DOHH2 (cell line): ENCODE measurements around the gene PDIA6.

Experiments used
- H3F3A ChIP-seq: fragments of 200-600 bp; sonication (generic), shearing (Covaris generic); 2 replicates; pipeline ENCODE4 v1.6.0; 2016; ENCODE audit warnings: antibody characterized with exemption, mild to moderate bottlenecking; ENCODE audit not compliant: control insufficient read depth, insufficient read depth
- H3K27ac ChIP-seq: fragments of 200-600 bp; sonication (generic); 2 replicates; pipeline ENCODE4 v1.5.1; 2014; ENCODE audit warnings: low read depth, mild to moderate bottlenecking, low read length, moderate library complexity
- H3K27me3 ChIP-seq: fragments of 200-600 bp; sonication (generic); 2 replicates; pipeline ENCODE4 v1.6.1; 2014; ENCODE audit warnings: mild to moderate bottlenecking, low read length, mixed read lengths; ENCODE audit not compliant: control insufficient read depth
- H3K36me3 ChIP-seq: fragments of 200-600 bp; sonication (generic); 2 replicates; pipeline ENCODE4 v1.6.1; 2014; ENCODE audit warnings: mild to moderate bottlenecking, low read length, moderate library complexity, mixed read lengths; ENCODE audit not compliant: control insufficient read depth
- H3K4me1 ChIP-seq: fragments of 200-600 bp; sonication (generic); 2 replicates; pipeline ENCODE4 v1.6.1; 2014; ENCODE audit warnings: mild to moderate bottlenecking, low read length, mixed read lengths; ENCODE audit not compliant: control insufficient read depth
- H3K4me2 ChIP-seq: fragments of 200-600 bp; sonication (generic); 2 replicates; pipeline ENCODE4 v1.6.0; 2014; ENCODE audit warnings: mild to moderate bottlenecking, low read length, moderate library complexity
- H3K4me3 ChIP-seq: fragments of 200-600 bp; sonication (generic); 2 replicates; pipeline ENCODE4 v1.5.1; 2014; ENCODE audit warnings: mild to moderate bottlenecking, low read length, mixed read lengths
- H3K79me2 ChIP-seq: fragments of 200-600 bp; sonication (generic); 2 replicates; pipeline ENCODE4 v1.6.1; 2014; ENCODE audit warnings: mild to moderate bottlenecking, low read length, mixed read lengths; ENCODE audit not compliant: control insufficient read depth
- H3K9me2 ChIP-seq: fragments of 200-600 bp; sonication (generic); replicated peaks from 2 replicates; pipeline ENCODE4 v1.6.1; 2014; ENCODE audit warnings: mild to moderate bottlenecking, low read length, mixed read lengths; ENCODE audit not compliant: control insufficient read depth
- H3K9me3 ChIP-seq: fragments of 200-600 bp; sonication (generic); 2 replicates; pipeline ENCODE4 v1.6.1; 2014; ENCODE audit warnings: antibody characterized with exemption, low read length, mixed read lengths; ENCODE audit not compliant: control insufficient read depth, insufficient read depth
- H4K20me1 ChIP-seq: fragments of 200-600 bp; sonication (generic); 2 replicates; pipeline ENCODE4 v1.6.0; 2014; ENCODE audit warnings: low read depth, mild to moderate bottlenecking, antibody characterized with exemption, low read length, moderate library complexity; ENCODE audit not compliant: control insufficient read depth, insufficient read depth
- EZH2phosphoT487 ChIP-seq: fragments of 200-600 bp; sonication (generic); IDR thresholded peaks from 2 replicates; pipeline ENCODE4 v1.6.1; 2017; ENCODE audit warnings: borderline replicate concordance, mild to moderate bottlenecking, antibody characterized with exemption, low read length, moderate library complexity, mixed read lengths
- TF ChIP-seq, protein P1 (sequence below): fragments of 200-600 bp; sonication (generic); IDR thresholded peaks from one replicate; pipeline ENCODE4 v1.5.1; 2014; ENCODE audit warnings: antibody characterized with exemption, mild to moderate bottlenecking, low read depth, low read length; ENCODE audit not compliant: poor library complexity, severe bottlenecking

The PDIA6 gene

DNA sequence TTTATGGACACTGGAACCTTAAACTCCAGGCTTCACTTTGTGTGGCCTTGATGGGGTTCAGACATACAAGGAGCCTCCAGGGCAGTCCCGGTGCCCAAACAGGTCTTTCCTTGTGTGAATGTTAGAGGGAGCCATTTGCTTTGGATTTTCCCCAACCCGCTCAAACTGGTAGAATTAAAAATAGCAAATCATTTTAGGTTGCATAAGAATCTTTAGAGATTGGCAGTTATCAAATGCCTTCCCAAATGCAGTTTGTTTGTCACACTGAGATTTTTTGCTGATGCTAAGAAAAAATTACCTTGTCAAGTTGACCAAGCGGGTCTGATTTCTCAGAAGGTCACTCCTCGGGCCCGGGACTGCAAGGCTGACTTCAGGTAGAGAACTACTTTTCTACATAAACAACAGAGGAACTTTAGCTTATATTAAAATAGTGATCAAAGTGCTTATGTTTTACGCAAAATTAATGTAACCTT is 54.7 kb downstream of the PDIA6 start:
- no peak for TF ChIP-seq EZH2phosphoT487
- TF ChIP-seq, protein P1, sequence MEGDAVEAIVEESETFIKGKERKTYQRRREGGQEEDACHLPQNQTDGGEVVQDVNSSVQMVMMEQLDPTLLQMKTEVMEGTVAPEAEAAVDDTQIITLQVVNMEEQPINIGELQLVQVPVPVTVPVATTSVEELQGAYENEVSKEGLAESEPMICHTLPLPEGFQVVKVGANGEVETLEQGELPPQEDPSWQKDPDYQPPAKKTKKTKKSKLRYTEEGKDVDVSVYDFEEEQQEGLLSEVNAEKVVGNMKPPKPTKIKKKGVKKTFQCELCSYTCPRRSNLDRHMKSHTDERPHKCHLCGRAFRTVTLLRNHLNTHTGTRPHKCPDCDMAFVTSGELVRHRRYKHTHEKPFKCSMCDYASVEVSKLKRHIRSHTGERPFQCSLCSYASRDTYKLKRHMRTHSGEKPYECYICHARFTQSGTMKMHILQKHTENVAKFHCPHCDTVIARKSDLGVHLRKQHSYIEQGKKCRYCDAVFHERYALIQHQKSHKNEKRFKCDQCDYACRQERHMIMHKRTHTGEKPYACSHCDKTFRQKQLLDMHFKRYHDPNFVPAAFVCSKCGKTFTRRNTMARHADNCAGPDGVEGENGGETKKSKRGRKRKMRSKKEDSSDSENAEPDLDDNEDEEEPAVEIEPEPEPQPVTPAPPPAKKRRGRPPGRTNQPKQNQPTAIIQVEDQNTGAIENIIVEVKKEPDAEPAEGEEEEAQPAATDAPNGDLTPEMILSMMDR: no peak
- Histone ChIP-seq H3K79me2 (no peaks in the 10 kb centered on the region), H4K20me1 (no peaks in the 10 kb centered on the region), H3K4me3 (no peak overlapping the region), H3K27me3 (no peaks in the 10 kb centered on the region), H3K9me2 (no peaks in the 10 kb centered on the region), H3K9me3 (no peaks in the 10 kb centered on the region), H3K36me3 (no peaks in the 10 kb centered on the region), H3F3A (no peaks in the 10 kb centered on the region), H3K27ac (no peak overlapping the region), H3K4me2 (no peak overlapping the region), H3K4me1 (no peaks in the 10 kb centered on the region)

DNA sequence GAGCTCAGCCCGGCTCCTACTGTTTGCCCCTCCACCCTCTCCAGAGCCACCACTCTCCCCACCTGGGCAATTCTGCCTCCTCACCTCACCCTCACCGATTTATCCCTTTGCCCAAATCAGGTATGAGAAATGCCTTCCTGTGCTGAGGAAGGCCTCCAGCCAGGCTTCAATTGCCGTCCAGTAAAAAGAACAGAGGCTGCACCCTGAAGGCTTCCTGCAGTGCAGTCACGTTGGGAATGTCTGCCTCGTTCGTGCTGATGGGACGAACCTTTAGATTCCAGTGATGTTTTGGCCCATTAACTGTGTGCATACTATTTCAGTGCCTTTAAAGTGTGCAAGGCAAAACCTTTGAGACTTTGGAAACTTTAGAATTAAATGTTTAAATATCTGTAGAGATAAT is 57.0 kb downstream of the PDIA6 start:
- Histone ChIP-seq H3K9me2 (no peaks in the 10 kb centered on the region), H3F3A (no peaks in the 10 kb centered on the region), H3K79me2 (no peaks in the 10 kb centered on the region), H3K4me3 (no peak overlapping the region), H3K27ac (no peak overlapping the region), H3K4me2 (no peak overlapping the region), H3K4me1 (peaks cover under 1% of the 10 kb centered on the region; the same call in 1 of the 2 replicates), H3K36me3 (no peaks in the 10 kb centered on the region), H3K27me3 (no peaks in the 10 kb centered on the region), H3K9me3 (no peaks in the 10 kb centered on the region), H4K20me1 (no peaks in the 10 kb centered on the region)
- TF ChIP-seq, protein P1: no peak
- TF ChIP-seq EZH2phosphoT487: no peak

DNA sequence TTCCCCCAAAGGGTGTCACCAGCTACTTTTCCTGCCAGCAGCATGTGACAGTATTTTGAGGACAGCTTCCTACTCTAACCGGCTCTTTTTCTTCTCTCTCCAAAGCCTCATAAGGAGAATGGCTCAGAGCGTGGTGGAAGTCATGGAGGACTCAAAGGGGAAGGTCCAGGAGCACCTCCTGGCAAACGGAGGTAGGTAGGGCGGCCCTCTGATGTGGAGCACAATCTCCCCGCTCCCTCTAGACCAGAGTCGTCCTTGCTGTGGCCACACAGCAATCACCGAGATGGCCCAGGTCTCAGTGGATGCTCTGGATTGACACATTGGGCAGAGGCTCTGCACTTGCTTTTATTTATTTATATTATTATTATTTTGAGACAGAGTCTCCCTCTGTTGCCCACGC is 58.7 kb downstream of the PDIA6 start:
- H3K36me3 ChIP-seq: no peaks in the 10 kb centered on the region
- no peak overlapping the region for H3K4me3 ChIP-seq
- H3K4me2 ChIP-seq: no peak overlapping the region
- peaks cover 3% of the 10 kb centered on the region; the same call in 1 of the 2 replicates for H3K4me1 ChIP-seq
- H3K27me3 ChIP-seq: no peaks in the 10 kb centered on the region
- H3K9me3 ChIP-seq: no peaks in the 10 kb centered on the region
- no peaks in the 10 kb centered on the region for H3K9me2 ChIP-seq
- no peaks in the 10 kb centered on the region for H3F3A ChIP-seq
- no peaks in the 10 kb centered on the region for H4K20me1 ChIP-seq
- TF ChIP-seq, protein P1: no peak
- H3K27ac ChIP-seq: no peak overlapping the region
- no peaks in the 10 kb centered on the region for H3K79me2 ChIP-seq
